IMR-90 (cell line): ENCODE data around the gene ADAM12.

Source experiments
- CEBPB ChIP-seq: IDR thresholded peaks from 2 replicates; pipeline ENCODE4 v1.6.1; 2012; ENCODE audit warnings: low read depth, low read length, improper control_type of control experiment
- CHD1 ChIP-seq: IDR thresholded peaks from 2 replicates; pipeline ENCODE4 v1.6.1; 2012; ENCODE audit warnings: low read depth, low read length, improper control_type of control experiment
- MAFK ChIP-seq: IDR thresholded peaks from 2 replicates; pipeline ENCODE4 v1.6.1; 2012; ENCODE audit warnings: low read depth, low read length, improper control_type of control experiment
- MAZ ChIP-seq: IDR thresholded peaks from 2 replicates; pipeline ENCODE4 v1.6.1; 2012; ENCODE audit warnings: low read depth, mild to moderate bottlenecking, low read length, improper control_type of control experiment, moderate library complexity, borderline replicate concordance
- POLR2A ChIP-seq: IDR thresholded peaks from 2 replicates; pipeline ENCODE4 v1.6.1; 2012; ENCODE audit warnings: mild to moderate bottlenecking, low read depth, low read length
- RAD21 ChIP-seq: IDR thresholded peaks from 2 replicates; pipeline ENCODE4 v1.6.1; 2012; ENCODE audit warnings: low read length, improper control_type of control experiment
- RCOR1 ChIP-seq: IDR thresholded peaks from 2 replicates; pipeline ENCODE4 v1.6.1; 2012; ENCODE audit warnings: mild to moderate bottlenecking, low read length, improper control_type of control experiment; ENCODE audit not compliant: insufficient replicate concordance
- RFX5 ChIP-seq: IDR thresholded peaks from 2 replicates; pipeline ENCODE4 v1.8.0; 2012; ENCODE audit warnings: low read depth, mild to moderate bottlenecking, low read length, moderate library complexity
- SMC3 ChIP-seq: fragments of 150-350 bp; IDR thresholded peaks from 2 replicates; pipeline ENCODE4 v1.6.1; 2016; ENCODE audit warnings: low read depth, mild to moderate bottlenecking, antibody characterized with exemption, low read length, moderate library complexity
- TF ChIP-seq, protein P1 (sequence below): fragments of 150-350 bp; IDR thresholded peaks from 2 replicates; pipeline ENCODE4 v1.6.1; 2016; ENCODE audit warnings: low read depth, mild to moderate bottlenecking, low read length, moderate library complexity, borderline replicate concordance
- TF ChIP-seq, protein P2 (sequence below): conservative IDR thresholded peaks from 2 replicates; pipeline ENCODE4 v1.5.1; 2012; ENCODE audit warnings: mild to moderate bottlenecking, low read depth, low read length, improper control_type of control experiment
- TF ChIP-seq, protein P3 (sequence below): fragments of 150-350 bp; IDR thresholded peaks from 2 replicates; pipeline ENCODE4 v1.6.1; 2017; ENCODE audit warnings: mild to moderate bottlenecking, antibody characterized with exemption, low read length, low read depth

DNA sequence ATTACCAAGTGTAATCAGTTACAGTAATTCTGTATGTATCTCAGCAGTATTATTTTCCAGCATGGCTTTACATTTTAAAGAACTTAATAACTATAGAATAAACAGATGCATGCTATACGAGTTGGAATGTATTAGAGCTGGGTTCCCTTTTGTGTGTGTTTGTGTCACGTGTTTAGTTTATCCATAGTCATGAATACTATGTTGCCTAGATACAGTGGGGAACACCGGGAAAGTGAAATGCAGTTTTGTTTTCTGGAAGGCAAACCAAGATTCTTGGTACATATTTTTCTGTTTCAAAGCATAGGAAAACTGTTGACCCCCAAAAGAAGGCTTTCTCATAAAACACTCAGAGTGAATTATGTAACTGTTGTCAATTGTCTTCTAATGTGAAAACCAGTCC, 372.9 kb downstream of the ADAM12 start:
- TF ChIP-seq, protein P1, sequence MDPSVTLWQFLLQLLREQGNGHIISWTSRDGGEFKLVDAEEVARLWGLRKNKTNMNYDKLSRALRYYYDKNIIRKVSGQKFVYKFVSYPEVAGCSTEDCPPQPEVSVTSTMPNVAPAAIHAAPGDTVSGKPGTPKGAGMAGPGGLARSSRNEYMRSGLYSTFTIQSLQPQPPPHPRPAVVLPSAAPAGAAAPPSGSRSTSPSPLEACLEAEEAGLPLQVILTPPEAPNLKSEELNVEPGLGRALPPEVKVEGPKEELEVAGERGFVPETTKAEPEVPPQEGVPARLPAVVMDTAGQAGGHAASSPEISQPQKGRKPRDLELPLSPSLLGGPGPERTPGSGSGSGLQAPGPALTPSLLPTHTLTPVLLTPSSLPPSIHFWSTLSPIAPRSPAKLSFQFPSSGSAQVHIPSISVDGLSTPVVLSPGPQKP, result no peak
- TF ChIP-seq, protein P2, sequence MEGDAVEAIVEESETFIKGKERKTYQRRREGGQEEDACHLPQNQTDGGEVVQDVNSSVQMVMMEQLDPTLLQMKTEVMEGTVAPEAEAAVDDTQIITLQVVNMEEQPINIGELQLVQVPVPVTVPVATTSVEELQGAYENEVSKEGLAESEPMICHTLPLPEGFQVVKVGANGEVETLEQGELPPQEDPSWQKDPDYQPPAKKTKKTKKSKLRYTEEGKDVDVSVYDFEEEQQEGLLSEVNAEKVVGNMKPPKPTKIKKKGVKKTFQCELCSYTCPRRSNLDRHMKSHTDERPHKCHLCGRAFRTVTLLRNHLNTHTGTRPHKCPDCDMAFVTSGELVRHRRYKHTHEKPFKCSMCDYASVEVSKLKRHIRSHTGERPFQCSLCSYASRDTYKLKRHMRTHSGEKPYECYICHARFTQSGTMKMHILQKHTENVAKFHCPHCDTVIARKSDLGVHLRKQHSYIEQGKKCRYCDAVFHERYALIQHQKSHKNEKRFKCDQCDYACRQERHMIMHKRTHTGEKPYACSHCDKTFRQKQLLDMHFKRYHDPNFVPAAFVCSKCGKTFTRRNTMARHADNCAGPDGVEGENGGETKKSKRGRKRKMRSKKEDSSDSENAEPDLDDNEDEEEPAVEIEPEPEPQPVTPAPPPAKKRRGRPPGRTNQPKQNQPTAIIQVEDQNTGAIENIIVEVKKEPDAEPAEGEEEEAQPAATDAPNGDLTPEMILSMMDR, result no peak
- TF ChIP-seq POLR2A, result no peak
- no peak for TF ChIP-seq CEBPB
- TF ChIP-seq CHD1, result no peak
- no peak for TF ChIP-seq MAFK
- no peak for TF ChIP-seq RCOR1
- no peak for TF ChIP-seq RAD21
- TF ChIP-seq, protein P3, sequence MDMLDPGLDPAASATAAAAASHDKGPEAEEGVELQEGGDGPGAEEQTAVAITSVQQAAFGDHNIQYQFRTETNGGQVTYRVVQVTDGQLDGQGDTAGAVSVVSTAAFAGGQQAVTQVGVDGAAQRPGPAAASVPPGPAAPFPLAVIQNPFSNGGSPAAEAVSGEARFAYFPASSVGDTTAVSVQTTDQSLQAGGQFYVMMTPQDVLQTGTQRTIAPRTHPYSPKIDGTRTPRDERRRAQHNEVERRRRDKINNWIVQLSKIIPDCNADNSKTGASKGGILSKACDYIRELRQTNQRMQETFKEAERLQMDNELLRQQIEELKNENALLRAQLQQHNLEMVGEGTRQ, result no peak
- no peak for TF ChIP-seq RFX5
- TF ChIP-seq SMC3, result no peak
- no peak for TF ChIP-seq MAZ
